Fibroblast of villous mesenchyme (primary cell): Measurements from ENCODE around the gene NMT1. TPM values are rescaled to one million over a fixed set of nuclear protein-coding genes. Genes with fewer than 3 reads are reported as not detected.

ENCODE experiments used
- DNase-seq: peaks from one replicate; pipeline ENCODE4 v3.0.0-alpha.2; 2010; ENCODE audit warnings: low read depth
- H3K4me3 ChIP-seq: 2 replicates; pipeline ENCODE4 v1.5.1; 2011; ENCODE audit warnings: low read depth, mild to moderate bottlenecking, low read length
- CTCF ChIP-seq: IDR thresholded peaks from 2 replicates; pipeline ENCODE4 v1.5.1; 2012; ENCODE audit warnings: low read depth, mild to moderate bottlenecking, low read length; ENCODE audit not compliant: insufficient read depth
- total RNA-seq: library from RNA; depleted of rRNA; stranded (reverse); fragments of >200 nt; gene quantifications from 2 replicates; pipeline ENCODE4 v1.2.3, GENCODE V29; 2012

NMT1 gene
- total RNA-seq, 1 donor: 78.2 TPM

DNA sequence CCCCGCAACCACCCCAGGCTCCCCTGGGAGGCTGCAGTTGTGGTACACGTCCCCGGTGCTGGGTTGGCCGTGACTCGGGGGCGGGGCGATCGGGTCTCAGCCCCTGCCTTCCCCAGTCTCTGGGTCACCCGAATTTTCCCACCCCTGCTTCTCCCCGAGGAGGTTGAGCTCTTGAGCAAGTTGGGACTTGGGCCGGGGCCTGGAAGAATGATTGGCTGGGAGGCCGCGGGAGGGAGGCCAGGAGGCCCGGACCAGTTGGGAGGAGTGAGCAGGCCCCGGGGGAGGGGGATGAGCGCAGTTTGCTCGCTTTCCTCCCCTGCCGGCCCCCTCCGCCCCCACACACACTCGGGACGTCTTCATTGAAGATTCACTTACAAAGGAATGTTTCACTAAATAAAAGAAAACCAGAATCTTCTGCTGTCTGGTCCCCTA, 82.7 kb downstream of the NMT1 start:
- TF ChIP-seq CTCF: no peak
- DNase-seq: peak; percentile 83
- peak overlapping the region; percentile 35 for H3K4me3 ChIP-seq

- peak overlapping the region; percentile 36 for H3K4me3 ChIP-seq
- no peak for TF ChIP-seq CTCF
- no peak for DNase-seq
Measured at GRCh38 chr17:45144199-45145034, 83.3 kb downstream of the NMT1 start.

- no peak for DNase-seq
- no peak for TF ChIP-seq CTCF
- no peak overlapping the region for H3K4me3 ChIP-seq
Measured at GRCh38 chr17:45145035-45145389, 83.9 kb downstream of the NMT1 start.

DNA sequence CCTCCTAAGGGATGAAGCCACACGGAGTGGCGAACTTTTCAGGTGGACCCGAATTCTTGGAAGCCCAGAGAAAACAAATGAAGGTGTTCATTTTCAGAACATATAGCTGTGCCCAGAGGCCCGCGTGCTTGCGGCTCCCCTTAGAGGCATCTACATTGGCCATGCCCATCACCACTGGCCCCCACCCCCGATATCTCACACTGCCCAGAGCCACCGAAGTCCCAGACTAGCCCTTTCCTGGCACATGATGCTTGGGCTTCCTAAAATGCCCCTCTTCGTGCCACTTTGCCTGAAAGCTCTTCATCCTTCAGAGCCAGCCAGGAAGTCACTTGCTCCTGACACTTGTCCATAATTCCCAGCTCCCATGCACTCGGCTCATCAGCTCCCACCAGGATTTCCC, 85.0 kb downstream of the NMT1 start:
- H3K4me3 ChIP-seq: no peak overlapping the region
- no peak for DNase-seq
- TF ChIP-seq CTCF: no peak

- no peak for DNase-seq
- H3K4me3 ChIP-seq: peak overlapping the region; percentile 79
- no peak for TF ChIP-seq CTCF
Measured at GRCh38 chr17:45146592-45146889, 85.4 kb downstream of the NMT1 start.

DNA sequence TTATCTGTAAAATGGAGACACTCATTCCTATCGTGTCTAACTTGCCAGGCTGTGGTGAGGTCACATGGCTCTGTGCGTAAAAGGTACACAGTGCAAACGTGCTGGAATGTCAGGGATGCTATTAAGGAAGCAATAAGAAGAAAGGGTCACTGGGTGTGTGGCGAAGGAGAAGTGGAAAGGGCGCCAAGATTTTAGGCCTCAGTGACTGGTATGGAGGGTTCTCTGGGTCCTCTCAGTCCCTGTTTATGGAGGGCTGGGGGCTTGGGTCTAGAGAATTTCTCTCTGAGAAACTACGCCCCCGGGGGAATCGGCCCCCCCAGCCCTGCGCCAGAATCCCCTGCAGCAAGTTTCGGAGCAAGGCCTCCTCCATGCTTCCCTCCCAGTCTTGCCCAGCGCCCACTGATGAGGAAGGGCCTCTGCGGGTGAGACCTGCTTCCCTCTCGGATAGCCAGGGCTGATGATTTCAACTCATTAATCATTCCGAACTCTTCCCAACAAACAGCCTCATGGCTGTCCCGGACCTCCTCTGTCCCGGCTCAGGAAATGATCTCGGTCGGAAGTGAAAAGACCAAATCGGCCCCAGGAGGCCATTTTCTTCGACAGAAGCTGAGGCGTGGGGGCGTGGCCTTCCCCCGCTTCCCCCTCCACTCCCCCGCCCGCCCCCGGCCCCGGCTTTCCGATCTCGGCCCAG, 85.9 kb downstream of the NMT1 start:
- DNase-seq: peak; percentile 87
- no peak for TF ChIP-seq CTCF
- H3K4me3 ChIP-seq: peak overlapping the region; percentile 79
